Measurements from ENCODE around the gene BDH1. TPM values are rescaled to one million over a fixed set of nuclear protein-coding genes. Genes with fewer than 3 reads are reported as not detected.

Gene BDH1
- total and polyA plus RNA-seq, 2 of the 13 experiments (the other 11 are each of a cell fraction or from before 2014, with no cell fraction given) = 21.2 to 71.9 TPM

DNA sequence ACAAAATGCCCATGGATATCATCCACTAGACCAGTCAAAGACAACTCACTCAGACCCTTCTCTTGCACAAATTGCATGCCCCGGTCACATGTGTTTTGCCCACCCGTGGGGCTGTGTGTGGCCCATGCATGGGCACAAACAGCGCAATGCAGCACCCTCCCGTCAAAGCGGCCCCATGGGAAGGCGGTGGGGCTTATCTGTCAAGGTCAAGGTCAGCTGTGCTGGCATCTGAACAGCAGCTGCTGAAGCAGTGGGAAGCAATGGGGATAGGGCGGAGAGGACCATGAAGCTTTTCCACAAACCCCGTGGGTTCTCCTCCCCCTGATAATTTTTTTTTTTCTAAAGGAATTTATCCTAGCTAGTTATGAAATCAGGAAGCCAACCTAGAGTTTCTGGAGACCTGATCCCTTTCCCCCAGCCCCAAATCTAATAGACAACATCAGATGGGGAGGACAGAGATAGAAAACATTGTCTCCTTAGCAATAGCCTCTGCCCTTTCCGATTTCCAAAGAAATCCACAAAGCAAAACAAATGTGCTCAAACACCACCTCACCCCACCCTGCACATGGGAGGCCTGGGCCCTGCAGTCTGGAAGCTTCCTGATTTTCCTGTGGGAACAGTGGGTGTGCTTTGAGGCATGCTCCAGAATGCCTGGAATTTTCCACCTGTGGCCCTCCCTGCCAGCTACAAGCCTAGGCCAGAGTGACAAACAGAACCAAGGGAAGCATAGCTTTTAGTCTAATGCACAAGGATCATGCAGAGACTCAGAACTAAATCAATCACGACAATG, 84.4 kb downstream of the BDH1 start (continued):
- TF ChIP-seq ZSCAN22 (CRISPR knock-in tag; IDR thresholded peaks at IDR 0.05) (no peak), ARHGAP35 (CRISPR knock-in tag; IDR thresholded peaks at IDR 0.05; ENCODE audit: borderline replicate concordance) (no peak), ZNF557 (CRISPR knock-in tag; IDR thresholded peaks at IDR 0.05) (0 out of 2 replicates have a peak, but pooled peaks have one; percentile 43), SP4 (CRISPR knock-in tag; IDR thresholded peaks at IDR 0.05) (peak; percentile 4; the same call in 1 of the 2 replicates), TRIM24 (CRISPR knock-in tag; IDR thresholded peaks at IDR 0.05) (no peak), MTA3 (CRISPR knock-in tag; IDR thresholded peaks at IDR 0.05) (no peak), PHB2 (IDR thresholded peaks at IDR 0.05; ENCODE audit: partially characterized antibody) (no peak), PPARG (CRISPR knock-in tag; conservative IDR thresholded peaks at IDR 0.05) (peak; percentile 66), ZNF264 (CRISPR knock-in tag; IDR thresholded peaks at IDR 0.05) (no peak), NKX3-1 (CRISPR knock-in tag; IDR thresholded peaks at IDR 0.05) (no peak), NFYB (CRISPR knock-in tag; IDR thresholded peaks at IDR 0.05) (no peak), ZNF850 (CRISPR knock-in tag; conservative IDR thresholded peaks at IDR 0.05) (no peak), ZNF563 (CRISPR knock-in tag; IDR thresholded peaks at IDR 0.05) (peak; percentile 39; the same call in 1 of the 2 replicates), ZNF292 (CRISPR knock-in tag; IDR thresholded peaks at IDR 0.05; ENCODE audit: borderline replicate concordance, low read depth) (peak; percentile 52; the same call in 1 of the 2 replicates), ZNF432 (CRISPR knock-in tag; IDR thresholded peaks at IDR 0.05; ENCODE audit: borderline replicate concordance) (no peak), FOXA1 (IDR thresholded peaks at IDR 0.05) (no peak), FOXA1 (CRISPR knock-in tag; IDR thresholded peaks at IDR 0.05) (peak; percentile 9; the same call in 1 of the 2 replicates), KDM5B (CRISPR knock-in tag; IDR thresholded peaks at IDR 0.05; ENCODE audit: borderline replicate concordance) (no peak), ZSCAN12 (CRISPR knock-in tag; IDR thresholded peaks at IDR 0.05) (no peak), SRSF9 (IDR thresholded peaks at IDR 0.05; ENCODE audit: borderline replicate concordance, insufficient read depth, low read depth, low read length, poor library complexity, severe bottlenecking) (no peak), KLF11 (CRISPR knock-in tag; IDR thresholded peaks at IDR 0.05) (no peak), BRCA1 (CRISPR knock-in tag; IDR thresholded peaks at IDR 0.05) (no peak), ZNF788 (CRISPR knock-in tag; IDR thresholded peaks at IDR 0.05; ENCODE audit: borderline replicate concordance) (peak; percentile 45; the same call in 1 of the 2 replicates), REPIN1 (CRISPR knock-in tag; IDR thresholded peaks at IDR 0.05; ENCODE audit: borderline replicate concordance, low read depth) (peak; percentile 44; the same call in 1 of the 2 replicates), EED (CRISPR knock-in tag; IDR thresholded peaks at IDR 0.05) (no peak), ZFP36L2 (CRISPR knock-in tag; IDR thresholded peaks at IDR 0.05) (no peak), FOSL1 (CRISPR knock-in tag; IDR thresholded peaks at IDR 0.05; ENCODE audit: borderline replicate concordance) (no peak)
- TF ChIP-seq, protein P1, sequence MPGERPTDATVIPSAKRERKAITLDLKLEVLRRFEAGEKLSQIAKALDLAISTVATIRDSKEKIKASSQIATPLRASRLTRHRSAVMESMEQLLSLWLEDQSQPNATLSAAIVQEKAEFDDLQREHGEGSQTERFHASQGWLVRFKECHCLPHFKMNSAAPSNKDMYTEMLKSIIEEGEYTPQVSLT (CRISPR knock-in tag; IDR thresholded peaks at IDR 0.05; ENCODE audit: borderline replicate concordance, low read depth) = no peak
- TF ChIP-seq, protein P2, sequence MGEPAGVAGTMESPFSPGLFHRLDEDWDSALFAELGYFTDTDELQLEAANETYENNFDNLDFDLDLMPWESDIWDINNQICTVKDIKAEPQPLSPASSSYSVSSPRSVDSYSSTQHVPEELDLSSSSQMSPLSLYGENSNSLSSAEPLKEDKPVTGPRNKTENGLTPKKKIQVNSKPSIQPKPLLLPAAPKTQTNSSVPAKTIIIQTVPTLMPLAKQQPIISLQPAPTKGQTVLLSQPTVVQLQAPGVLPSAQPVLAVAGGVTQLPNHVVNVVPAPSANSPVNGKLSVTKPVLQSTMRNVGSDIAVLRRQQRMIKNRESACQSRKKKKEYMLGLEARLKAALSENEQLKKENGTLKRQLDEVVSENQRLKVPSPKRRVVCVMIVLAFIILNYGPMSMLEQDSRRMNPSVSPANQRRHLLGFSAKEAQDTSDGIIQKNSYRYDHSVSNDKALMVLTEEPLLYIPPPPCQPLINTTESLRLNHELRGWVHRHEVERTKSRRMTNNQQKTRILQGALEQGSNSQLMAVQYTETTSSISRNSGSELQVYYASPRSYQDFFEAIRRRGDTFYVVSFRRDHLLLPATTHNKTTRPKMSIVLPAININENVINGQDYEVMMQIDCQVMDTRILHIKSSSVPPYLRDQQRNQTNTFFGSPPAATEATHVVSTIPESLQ (CRISPR knock-in tag; conservative IDR thresholded peaks at IDR 0.05) = no peak
- TF ChIP-seq, protein P3, sequence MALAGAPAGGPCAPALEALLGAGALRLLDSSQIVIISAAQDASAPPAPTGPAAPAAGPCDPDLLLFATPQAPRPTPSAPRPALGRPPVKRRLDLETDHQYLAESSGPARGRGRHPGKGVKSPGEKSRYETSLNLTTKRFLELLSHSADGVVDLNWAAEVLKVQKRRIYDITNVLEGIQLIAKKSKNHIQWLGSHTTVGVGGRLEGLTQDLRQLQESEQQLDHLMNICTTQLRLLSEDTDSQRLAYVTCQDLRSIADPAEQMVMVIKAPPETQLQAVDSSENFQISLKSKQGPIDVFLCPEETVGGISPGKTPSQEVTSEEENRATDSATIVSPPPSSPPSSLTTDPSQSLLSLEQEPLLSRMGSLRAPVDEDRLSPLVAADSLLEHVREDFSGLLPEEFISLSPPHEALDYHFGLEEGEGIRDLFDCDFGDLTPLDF (CRISPR knock-in tag; IDR thresholded peaks at IDR 0.05) = no peak
